Upper lobe of right lung (tissue), 1 donor: ENCODE results near the gene LSM12. TPM values are rescaled to one million over a fixed set of nuclear protein-coding genes. Genes with fewer than 3 reads are reported as not detected.
"Not testable (repeated sequence)": the region's sequence is repeated elsewhere in the genome, so short reads cannot be mapped to it uniquely, and the experiment has no call there.

ENCODE experiments used
- ATAC-seq: fragments of 200-7000 bp; cut with Tn5 transposase; one replicate; pipeline ENCODE4 v1.9.1; 2020; ENCODE audit warnings: mild to moderate bottlenecking, moderate library complexity
- DNase-seq: peaks from one replicate; pipeline ENCODE4 v3.0.0-alpha.2; 2020
- H3K27ac ChIP-seq: fragments of 200-600 bp; one replicate; pipeline ENCODE4 v1.8.0; 2022
- H3K27me3 ChIP-seq: fragments of 200-600 bp; one replicate; pipeline ENCODE4 v1.8.0; 2022; ENCODE audit warnings: mild to moderate bottlenecking
- H3K36me3 ChIP-seq: fragments of 200-600 bp; one replicate; pipeline ENCODE4 v1.8.0; 2022
- H3K4me1 ChIP-seq: fragments of 200-600 bp; one replicate; pipeline ENCODE4 v1.8.0; 2022
- H3K4me3 ChIP-seq: fragments of 200-600 bp; one replicate; pipeline ENCODE4 v1.8.0; 2022; ENCODE audit warnings: mild to moderate bottlenecking
- H3K9me3 ChIP-seq: fragments of 200-600 bp; one replicate; pipeline ENCODE4 v1.8.0; 2022
- intact Hi-C: fragments of 100-400 bp; cut with DNase I; formaldehyde crosslinking; loops from one replicate; pipeline ENCODE4 v1.11.0; 2022
- total RNA-seq: library from RNA; stranded (reverse); fragmentation: NEBNext Ultra II Directional; extraction: Animal tissue kit (Norgen Biotek cat#: 25700); gene quantifications from one replicate; pipeline ENCODE4 v1.2.1, GENCODE V29; 2021
- TF ChIP-seq, protein P1 (sequence below): fragments of 200-600 bp; IDR thresholded peaks from one replicate; pipeline ENCODE4 v1.8.0; 2022; ENCODE audit warnings: antibody characterized with exemption
- donor health status: DM: no; HTN: yes; CAD: no; lungs with severe emphysema.

The LSM12 gene
- total RNA-seq, 1 donor from 2014 or later, result 39.8 TPM

DNA sequence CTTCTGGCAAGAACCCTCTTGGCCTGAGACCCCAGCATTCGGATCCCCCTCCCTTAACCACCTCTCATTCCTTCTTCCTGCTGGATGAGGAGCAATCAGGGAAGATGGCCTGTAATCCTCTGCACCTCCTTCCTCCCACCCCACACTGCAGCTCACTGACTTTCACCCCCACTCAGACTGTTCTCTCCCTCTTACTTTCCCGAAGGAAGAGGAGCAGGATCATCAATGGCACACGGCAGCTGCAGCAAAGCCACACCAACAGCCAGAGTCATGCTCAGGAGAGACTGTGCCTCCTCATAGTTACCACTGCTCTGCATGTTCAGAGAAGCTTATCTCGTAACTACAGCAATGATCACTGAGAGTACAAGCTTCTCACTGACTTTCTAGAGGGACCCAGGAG lies 41.6 kb downstream of the LSM12 start:
- intact Hi-C loops, result no loop called here
- Histone ChIP-seq H3K4me1 (no peaks in the 10 kb centered on the region), H3K36me3 (no peaks in the 10 kb centered on the region), H3K27me3 (no peaks in the 10 kb centered on the region), H3K27ac (no peak overlapping the region), H3K4me3 (no peak overlapping the region), H3K9me3 (no peaks in the 10 kb centered on the region)
- TF ChIP-seq, protein P1, sequence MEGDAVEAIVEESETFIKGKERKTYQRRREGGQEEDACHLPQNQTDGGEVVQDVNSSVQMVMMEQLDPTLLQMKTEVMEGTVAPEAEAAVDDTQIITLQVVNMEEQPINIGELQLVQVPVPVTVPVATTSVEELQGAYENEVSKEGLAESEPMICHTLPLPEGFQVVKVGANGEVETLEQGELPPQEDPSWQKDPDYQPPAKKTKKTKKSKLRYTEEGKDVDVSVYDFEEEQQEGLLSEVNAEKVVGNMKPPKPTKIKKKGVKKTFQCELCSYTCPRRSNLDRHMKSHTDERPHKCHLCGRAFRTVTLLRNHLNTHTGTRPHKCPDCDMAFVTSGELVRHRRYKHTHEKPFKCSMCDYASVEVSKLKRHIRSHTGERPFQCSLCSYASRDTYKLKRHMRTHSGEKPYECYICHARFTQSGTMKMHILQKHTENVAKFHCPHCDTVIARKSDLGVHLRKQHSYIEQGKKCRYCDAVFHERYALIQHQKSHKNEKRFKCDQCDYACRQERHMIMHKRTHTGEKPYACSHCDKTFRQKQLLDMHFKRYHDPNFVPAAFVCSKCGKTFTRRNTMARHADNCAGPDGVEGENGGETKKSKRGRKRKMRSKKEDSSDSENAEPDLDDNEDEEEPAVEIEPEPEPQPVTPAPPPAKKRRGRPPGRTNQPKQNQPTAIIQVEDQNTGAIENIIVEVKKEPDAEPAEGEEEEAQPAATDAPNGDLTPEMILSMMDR, result no peak
- DNase-seq (no peak), ATAC-seq (no peak)

DNA sequence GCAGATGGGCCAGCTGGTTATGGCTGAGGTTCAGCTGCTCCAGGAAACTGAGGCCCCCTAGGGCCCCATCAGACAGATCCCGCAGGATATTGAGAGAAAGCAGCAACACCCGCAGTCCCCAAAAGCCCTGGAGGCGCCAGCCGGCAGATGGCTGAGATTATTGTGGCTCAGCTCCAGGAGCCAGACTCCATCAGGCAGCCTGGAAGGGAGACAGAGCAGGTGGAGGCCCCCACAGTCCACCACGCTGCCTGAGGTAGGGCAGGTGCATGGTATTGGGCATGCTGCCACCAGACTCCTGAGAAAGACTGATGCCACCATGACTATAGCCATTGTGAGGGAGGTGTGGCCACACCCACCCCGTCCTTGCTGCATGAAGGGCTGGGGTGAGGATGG lies 42.2 kb downstream of the LSM12 start:
- no peaks in the 10 kb centered on the region for H3K9me3 ChIP-seq
- no peaks in the 10 kb centered on the region for H3K27me3 ChIP-seq
- H3K36me3 ChIP-seq, result no peaks in the 10 kb centered on the region
- TF ChIP-seq, protein P1, result no peak
- no peak overlapping the region for H3K4me3 ChIP-seq
- DNase-seq (no peak), ATAC-seq (peak; percentile 12)
- intact Hi-C loops, result no loop called here
- H3K4me1 ChIP-seq, result no peaks in the 10 kb centered on the region
- H3K27ac ChIP-seq, result no peak overlapping the region

DNA sequence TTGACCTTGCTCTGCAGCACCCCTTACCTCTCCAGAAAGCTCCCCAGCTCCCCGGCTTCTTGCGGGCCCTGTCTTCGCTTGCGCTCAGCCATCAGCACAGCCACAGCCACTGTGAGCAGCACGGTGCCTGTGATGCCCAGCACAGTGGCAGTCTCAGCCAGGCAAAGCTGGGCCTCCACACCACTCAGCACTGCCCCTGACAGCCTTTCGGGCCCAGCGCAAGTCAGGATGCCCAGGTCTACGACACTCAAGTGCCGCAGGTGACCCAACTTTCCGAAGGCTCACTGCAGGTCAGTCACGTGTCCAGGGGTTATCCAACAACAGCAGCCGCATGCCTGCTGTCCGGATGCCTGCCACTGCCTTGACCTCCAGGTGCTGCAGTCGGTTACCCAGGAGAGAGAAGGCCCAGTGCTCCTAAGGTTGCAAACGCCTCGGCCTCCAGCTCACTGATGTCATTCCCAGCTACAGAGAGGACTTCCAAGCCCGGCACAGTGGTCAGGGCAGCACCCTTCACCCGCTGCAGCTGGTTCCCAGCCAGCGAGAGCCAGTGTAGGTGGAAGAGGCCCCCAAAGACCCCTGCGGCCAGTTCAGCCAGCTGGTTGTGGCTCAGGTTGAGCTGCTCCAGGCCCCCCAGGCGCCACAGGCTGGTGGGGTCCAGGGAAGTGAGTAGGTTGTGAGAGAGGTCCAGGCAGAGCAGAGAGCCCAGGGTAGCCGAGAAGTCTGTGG lies 42.8 kb downstream of the LSM12 start:
- Histone ChIP-seq H3K9me3 (no peaks in the 10 kb centered on the region), H3K27me3 (no peaks in the 10 kb centered on the region), H3K4me1 (no peaks in the 10 kb centered on the region), H3K4me3 (no peak overlapping the region), H3K27ac (no peak overlapping the region), H3K36me3 (no peaks in the 10 kb centered on the region)
- no peak for DNase-seq
- peak; percentile 27 for ATAC-seq
- intact Hi-C loops, result no loop called here
- TF ChIP-seq, protein P1, result no peak

DNA sequence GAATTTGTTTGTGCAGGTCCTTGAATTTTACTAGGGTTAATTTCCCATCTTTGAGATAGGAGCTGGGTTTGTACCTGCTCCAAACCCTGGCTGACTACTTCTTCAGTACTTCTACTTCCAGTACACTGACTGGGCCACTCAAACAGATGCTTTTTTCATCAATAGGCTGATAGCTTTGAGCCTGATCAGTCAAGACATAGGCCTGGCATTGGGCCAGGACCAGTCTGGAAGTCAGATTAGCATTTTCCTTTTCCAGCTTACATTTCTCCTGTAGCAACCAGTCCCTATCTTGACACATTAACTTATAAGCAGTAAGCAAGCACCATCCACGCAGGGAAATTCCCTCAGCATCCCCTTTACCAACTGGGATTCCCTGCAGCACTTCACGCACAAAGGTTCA lies 44.2 kb downstream of the LSM12 start:
- DNase-seq (no peak), ATAC-seq (no peak)

DNA sequence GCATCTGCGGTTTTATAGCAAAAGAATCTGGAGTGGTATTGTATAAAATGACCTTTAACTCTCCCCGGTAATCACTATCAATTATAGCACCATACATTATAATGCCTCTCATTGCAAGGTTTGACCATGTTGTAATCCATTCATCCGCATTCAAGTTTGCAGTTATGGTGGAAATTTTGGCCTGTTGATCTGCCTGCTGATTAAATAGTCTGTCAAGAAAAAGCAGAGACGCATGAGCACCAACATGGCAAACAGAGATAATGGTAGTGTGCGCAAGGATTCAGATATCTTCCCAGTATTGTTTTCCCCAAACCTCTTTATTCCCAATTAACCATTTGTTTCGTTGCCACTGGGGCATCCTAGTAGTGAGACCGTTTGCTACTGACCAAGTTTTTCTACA lies 45.2 kb downstream of the LSM12 start:
- intact Hi-C loops, H3K27me3 ChIP-seq, H3K4me1 ChIP-seq, DNase-seq, H3K9me3 ChIP-seq, H3K27ac ChIP-seq, H3K4me3 ChIP-seq, H3K36me3 ChIP-seq, ATAC-seq: not testable (repeated sequence)

More for the DNA sequence above, 44.2 kb downstream of the LSM12 start:
- TF ChIP-seq, protein P1, result no peak
- Histone ChIP-seq H3K4me1 (no peaks in the 10 kb centered on the region), H3K27ac (no peak overlapping the region), H3K36me3 (no peaks in the 10 kb centered on the region), H3K9me3 (no peaks in the 10 kb centered on the region), H3K4me3 (no peak overlapping the region), H3K27me3 (no peaks in the 10 kb centered on the region)
- intact Hi-C loops, result no loop called here

DNA sequence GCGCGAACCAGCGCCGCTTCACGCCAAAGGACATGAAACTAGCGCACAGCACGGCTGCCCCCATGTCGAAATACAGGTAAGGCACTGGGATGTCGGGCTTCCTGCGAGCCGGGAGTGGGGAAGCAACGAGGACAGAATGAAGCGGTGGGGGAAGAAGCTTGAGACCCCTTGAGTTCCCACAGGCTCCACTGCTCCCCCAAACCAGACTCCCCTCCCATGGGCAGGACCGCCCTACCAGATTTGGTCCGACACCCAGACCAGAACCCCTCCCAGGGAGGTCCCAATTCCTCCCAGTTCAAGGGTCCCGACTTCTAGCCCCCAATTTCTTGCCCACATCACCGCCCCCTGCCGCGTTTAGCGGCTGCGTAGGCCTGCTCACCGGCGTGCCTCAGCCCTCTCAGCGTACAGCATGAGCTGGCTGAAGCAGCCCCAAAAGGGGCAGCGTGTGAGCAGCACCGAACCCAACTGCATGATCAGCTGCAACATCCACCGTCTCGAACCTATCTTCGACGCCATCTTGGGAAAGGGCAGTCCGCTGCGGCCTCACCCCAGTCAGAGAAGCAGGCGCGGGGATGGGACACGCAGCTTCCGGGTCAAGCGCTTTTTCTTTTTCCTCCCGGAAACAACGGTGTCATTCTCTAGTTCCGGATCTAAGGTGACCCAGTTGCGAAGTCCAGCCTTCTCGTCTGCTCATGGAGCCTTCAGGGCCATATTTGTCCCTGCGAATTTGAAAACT lies 51.9 kb downstream of the LSM12 start, which contains the start of gene TMEM101:
Gene TMEM101, minus strand, starts transcription at position 527 of the 736 bp plus-strand sequence. Its CDS starts 11 bp downstream, at position 516.
- intact Hi-C loops, result no loop called here
- peak within 1 kb of the TSS; percentile 95 for H3K4me3 ChIP-seq
- TF ChIP-seq, protein P1, result no peak

More for the DNA sequence above, 51.9 kb downstream of the LSM12 start, which contains the start of gene TMEM101:
- Histone ChIP-seq H3K4me1 (peaks cover 14% of the 10 kb centered on the region), H3K9me3 (no peaks in the 10 kb centered on the region), H3K36me3 (peaks cover 2% of the 10 kb centered on the region), H3K27me3 (no peaks in the 10 kb centered on the region), H3K27ac (peak within 1 kb of the TSS; percentile 87)
- peak; percentile 94 for DNase-seq
- ATAC-seq, result peak; percentile 96
